Measurements from ENCODE around the gene CDK2AP2.

CDK2AP2 gene

GRCh38 chr11:67504005-67504949 lies 3.7 kb downstream of the CDK2AP2 start:
- DNase-seq (ENCODE audit: extremely low read depth, low read depth), result no peak
- H3K4me3 ChIP-seq (replicated peaks; ENCODE audit: low read depth, low read length), result peak overlapping the region; percentile 71
- TF ChIP-seq CTCF (IDR thresholded peaks at IDR 0.05; ENCODE audit: low read depth, low read length, missing control alignments), result no peak

GRCh38 chr11:67503119-67504004 lies 4.6 kb downstream of the CDK2AP2 start:
- H3K4me3 ChIP-seq (replicated peaks; ENCODE audit: low read depth, low read length), result peak overlapping the region; percentile 71
- no peak for DNase-seq (ENCODE audit: extremely low read depth, low read depth)
- no peak for TF ChIP-seq CTCF (IDR thresholded peaks at IDR 0.05; ENCODE audit: low read depth, low read length, missing control alignments)

- no peak overlapping the region for H3K4me3 ChIP-seq (replicated peaks; ENCODE audit: low read depth, low read length)
- no peak for TF ChIP-seq CTCF (IDR thresholded peaks at IDR 0.05; ENCODE audit: low read depth, low read length, missing control alignments)
- DNase-seq (ENCODE audit: extremely low read depth, low read depth), result no peak
These were observed 5.5 kb downstream of the CDK2AP2 start for GRCh38 chr11:67502328-67502979.

GRCh38 chr11:67501854-67502253 lies 6.1 kb downstream of the CDK2AP2 start:
- TF ChIP-seq CTCF (IDR thresholded peaks at IDR 0.05; ENCODE audit: low read depth, low read length, missing control alignments), result no peak
- DNase-seq (ENCODE audit: extremely low read depth, low read depth), result no peak
- no peak overlapping the region for H3K4me3 ChIP-seq (replicated peaks; ENCODE audit: low read depth, low read length)

GRCh38 chr11:67500831-67501715 lies 6.9 kb downstream of the CDK2AP2 start:
- no peak for TF ChIP-seq CTCF (IDR thresholded peaks at IDR 0.05; ENCODE audit: low read depth, low read length, missing control alignments)
- DNase-seq (ENCODE audit: extremely low read depth, low read depth), result no peak
- H3K4me3 ChIP-seq (replicated peaks; ENCODE audit: low read depth, low read length), result no peak overlapping the region

GRCh38 chr11:67500484-67500821 lies 7.5 kb downstream of the CDK2AP2 start:
- no peak for DNase-seq (ENCODE audit: extremely low read depth, low read depth)
- no peak for TF ChIP-seq CTCF (IDR thresholded peaks at IDR 0.05; ENCODE audit: low read depth, low read length, missing control alignments)
- no peak overlapping the region for H3K4me3 ChIP-seq (replicated peaks; ENCODE audit: low read depth, low read length)
